Hepatocyte (in vitro differentiated cells): Measurements from ENCODE around the gene TOMM5. TPM values are rescaled to one million over a fixed set of nuclear protein-coding genes. Genes with fewer than 3 reads are reported as not detected.

Source experiments
- DNase-seq: peaks from one replicate; pipeline ENCODE4 v3.0.0-alpha.2; 2016; ENCODE audit warnings: low spot score
- H2AFZ ChIP-seq: fragments of 200-600 bp; sonication (generic); 2 replicates; pipeline ENCODE4 v1.6.0; 2016; ENCODE audit warnings: antibody characterized with exemption, mild to moderate bottlenecking
- H3K27ac ChIP-seq: fragments of 200-600 bp; sonication (generic); 2 replicates; pipeline ENCODE4 v1.5.1; 2016; ENCODE audit warnings: mild to moderate bottlenecking
- H3K27me3 ChIP-seq: fragments of 200-600 bp; sonication (generic); 2 replicates; pipeline ENCODE4 v1.6.1; 2016
- H3K36me3 ChIP-seq: fragments of 200-600 bp; sonication (generic); replicated peaks from 2 replicates; pipeline ENCODE4 v1.5.1; 2016; ENCODE audit warnings: low read depth; ENCODE audit not compliant: insufficient read depth
- H3K4me1 ChIP-seq: fragments of 200-600 bp; sonication (generic); 2 replicates; pipeline ENCODE4 v1.5.1; 2016; ENCODE audit warnings: mild to moderate bottlenecking, moderate library complexity; ENCODE audit not compliant: insufficient read depth
- H3K4me2 ChIP-seq: fragments of 200-600 bp; sonication (generic); 2 replicates; pipeline ENCODE4 v1.6.0; 2016
- H3K4me3 ChIP-seq: fragments of 200-600 bp; sonication (generic); 2 replicates; pipeline ENCODE4 v1.5.1; 2016; ENCODE audit warnings: mild to moderate bottlenecking
- H3K79me2 ChIP-seq: fragments of 200-600 bp; sonication (generic); 2 replicates; pipeline ENCODE4 v1.6.0; 2017; ENCODE audit warnings: mild to moderate bottlenecking
- H3K9me2 ChIP-seq: fragments of 200-600 bp; sonication (generic); replicated peaks from 2 replicates; pipeline ENCODE4 v1.6.0; 2017; ENCODE audit warnings: mild to moderate bottlenecking; ENCODE audit not compliant: insufficient read depth
- H3K9me3 ChIP-seq: fragments of 200-600 bp; sonication (generic); 2 replicates; pipeline ENCODE4 v1.5.1; 2016; ENCODE audit warnings: low read depth, mild to moderate bottlenecking
- H4K20me1 ChIP-seq: fragments of 200-600 bp; sonication (generic); 2 replicates; pipeline ENCODE4 v1.6.0; 2016; ENCODE audit warnings: mild to moderate bottlenecking; ENCODE audit not compliant: insufficient read depth, poor library complexity, severe bottlenecking
- EZH2 ChIP-seq: fragments of 200-600 bp; sonication (generic); IDR thresholded peaks from 2 replicates; pipeline ENCODE4 v1.6.1; 2016; ENCODE audit warnings: antibody characterized with exemption, mild to moderate bottlenecking, borderline replicate concordance
- EZH2phosphoT487 ChIP-seq: fragments of 200-600 bp; sonication (generic); IDR thresholded peaks from one replicate; pipeline ENCODE4 v1.6.1; 2018; ENCODE audit warnings: antibody characterized with exemption, mild to moderate bottlenecking, low read depth, moderate library complexity; ENCODE audit not compliant: unreplicated experiment, severe bottlenecking
- WGBS: methylation state at CpG from one replicate; pipeline ENCODE4 v1.1.6; 2016; ENCODE audit warnings: low lambda C conversion rate; ENCODE audit errors: missing lambda C conversion rate; 5-methylcytosine and 5-hydroxymethylcytosine counted together
- polyA plus RNA-seq: library from polyadenylated mRNA; unstranded; fragments of >200 nt; fragmentation: Nextera tagmentation; extraction: Ambion mirVana; gene quantifications from 2 replicates; pipeline ENCODE4 v1.2.1, GENCODE V29; 2016
- total RNA-seq: library from RNA; depleted of rRNA; stranded (reverse); fragments of >200 nt; gene quantifications from 2 replicates; pipeline ENCODE4 v1.2.3, GENCODE V29; 2014
- TF ChIP-seq, protein P1 (sequence below): fragments of 200-600 bp; sonication (generic); IDR thresholded peaks from 2 replicates; pipeline ENCODE4 v1.5.1; 2016; ENCODE audit warnings: antibody characterized with exemption, mild to moderate bottlenecking; ENCODE audit not compliant: poor library complexity

The TOMM5 gene
- total and polyA plus RNA-seq, 2 experiments from 2014 or later = 187 to 283 TPM

DNA sequence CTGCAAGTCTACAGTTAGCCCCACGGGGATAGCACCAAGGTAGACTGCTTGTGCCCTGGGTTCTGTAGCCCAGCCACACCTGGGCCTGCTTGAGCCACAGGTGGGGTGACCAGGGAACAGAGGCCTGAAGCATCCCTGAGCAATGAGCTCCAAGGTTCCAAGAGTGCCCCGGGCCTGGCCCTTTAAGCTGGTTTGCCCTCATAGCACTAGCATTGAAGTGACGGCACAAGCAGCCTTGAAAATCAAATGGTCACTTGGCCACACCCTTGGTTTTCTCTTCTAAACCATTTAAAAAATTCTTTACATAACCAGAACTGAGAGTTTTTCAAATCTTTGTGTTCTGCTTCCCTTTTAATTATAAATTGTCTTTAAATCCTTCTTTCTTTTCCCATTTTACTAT is 40.9 kb downstream of the TOMM5 start:
- WGBS = 79% methylated on average over 3 of the region's 3 CpGs
- Histone ChIP-seq H3K9me2 (no peaks in the 10 kb centered on the region), H3K9me3 (no peaks in the 10 kb centered on the region), H3K4me1 (no peaks in the 10 kb centered on the region), H3K79me2 (no peaks in the 10 kb centered on the region), H3K27me3 (no peaks in the 10 kb centered on the region), H3K4me2 (no peak overlapping the region), H4K20me1 (no peaks in the 10 kb centered on the region), H3K4me3 (no peak overlapping the region), H3K36me3 (no peaks in the 10 kb centered on the region), H3K27ac (no peak overlapping the region), H2AFZ (no peak overlapping the region)
- no peak for DNase-seq
- TF ChIP-seq EZH2phosphoT487 (no peak), EZH2 (no peak)
- TF ChIP-seq, protein P1, sequence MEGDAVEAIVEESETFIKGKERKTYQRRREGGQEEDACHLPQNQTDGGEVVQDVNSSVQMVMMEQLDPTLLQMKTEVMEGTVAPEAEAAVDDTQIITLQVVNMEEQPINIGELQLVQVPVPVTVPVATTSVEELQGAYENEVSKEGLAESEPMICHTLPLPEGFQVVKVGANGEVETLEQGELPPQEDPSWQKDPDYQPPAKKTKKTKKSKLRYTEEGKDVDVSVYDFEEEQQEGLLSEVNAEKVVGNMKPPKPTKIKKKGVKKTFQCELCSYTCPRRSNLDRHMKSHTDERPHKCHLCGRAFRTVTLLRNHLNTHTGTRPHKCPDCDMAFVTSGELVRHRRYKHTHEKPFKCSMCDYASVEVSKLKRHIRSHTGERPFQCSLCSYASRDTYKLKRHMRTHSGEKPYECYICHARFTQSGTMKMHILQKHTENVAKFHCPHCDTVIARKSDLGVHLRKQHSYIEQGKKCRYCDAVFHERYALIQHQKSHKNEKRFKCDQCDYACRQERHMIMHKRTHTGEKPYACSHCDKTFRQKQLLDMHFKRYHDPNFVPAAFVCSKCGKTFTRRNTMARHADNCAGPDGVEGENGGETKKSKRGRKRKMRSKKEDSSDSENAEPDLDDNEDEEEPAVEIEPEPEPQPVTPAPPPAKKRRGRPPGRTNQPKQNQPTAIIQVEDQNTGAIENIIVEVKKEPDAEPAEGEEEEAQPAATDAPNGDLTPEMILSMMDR = no peak

DNA sequence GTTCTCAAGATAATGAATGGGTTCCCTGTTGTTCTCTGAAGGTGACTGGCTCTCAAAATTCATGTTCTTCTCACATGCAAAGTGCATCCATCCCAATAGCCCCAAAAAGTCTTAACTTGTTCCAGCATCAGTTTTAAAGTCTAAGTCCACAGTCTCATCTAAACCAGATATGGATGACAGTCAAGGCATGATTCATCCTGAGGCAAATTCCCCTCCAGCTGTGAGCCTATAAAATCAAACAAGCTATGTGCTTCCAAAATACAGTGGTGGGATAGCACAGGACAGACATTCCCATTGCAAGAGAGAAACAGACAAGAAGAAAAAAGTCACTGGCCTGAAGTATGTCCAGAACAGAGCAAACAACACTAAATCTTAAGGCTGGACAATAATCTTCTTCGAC is 41.6 kb downstream of the TOMM5 start:
- Histone ChIP-seq H3K27me3 (no peaks in the 10 kb centered on the region), H3K4me3 (no peak overlapping the region), H3K79me2 (no peaks in the 10 kb centered on the region), H3K36me3 (no peaks in the 10 kb centered on the region), H3K4me2 (no peak overlapping the region), H3K9me2 (no peaks in the 10 kb centered on the region), H3K4me1 (no peaks in the 10 kb centered on the region), H2AFZ (no peak overlapping the region), H3K9me3 (no peaks in the 10 kb centered on the region), H4K20me1 (no peaks in the 10 kb centered on the region), H3K27ac (no peak overlapping the region)
- no peak for DNase-seq
- TF ChIP-seq, protein P1 = no peak
- TF ChIP-seq EZH2phosphoT487 = no peak
- no peak for TF ChIP-seq EZH2
- WGBS = 91% methylated on average over 1 of the region's 1 CpG

GRCh38 chr9:37549527-37549926 is 42.9 kb downstream of the TOMM5 start:
- Histone ChIP-seq H4K20me1 (no peaks in the 10 kb centered on the region), H3K9me3 (no peaks in the 10 kb centered on the region), H3K27ac (no peak overlapping the region), H3K4me2 (no peak overlapping the region), H2AFZ (no peak overlapping the region), H3K4me3 (no peak overlapping the region), H3K9me2 (no peaks in the 10 kb centered on the region), H3K79me2 (no peaks in the 10 kb centered on the region), H3K27me3 (no peaks in the 10 kb centered on the region), H3K4me1 (no peaks in the 10 kb centered on the region), H3K36me3 (no peaks in the 10 kb centered on the region)
- no peak for DNase-seq
- TF ChIP-seq, protein P1 = no peak
- no peak for TF ChIP-seq EZH2
- no peak for TF ChIP-seq EZH2phosphoT487

GRCh38 chr9:37547328-37547878 is 45.0 kb downstream of the TOMM5 start:
- TF ChIP-seq EZH2 = no peak
- TF ChIP-seq EZH2phosphoT487 = no peak
- TF ChIP-seq, protein P1 = no peak
- Histone ChIP-seq H3K4me3 (no peak overlapping the region), H2AFZ (no peak overlapping the region), H3K27ac (no peak overlapping the region), H4K20me1 (no peaks in the 10 kb centered on the region), H3K4me1 (no peaks in the 10 kb centered on the region), H3K9me2 (no peaks in the 10 kb centered on the region), H3K27me3 (no peaks in the 10 kb centered on the region), H3K9me3 (no peaks in the 10 kb centered on the region), H3K36me3 (no peaks in the 10 kb centered on the region), H3K4me2 (no peak overlapping the region), H3K79me2 (no peaks in the 10 kb centered on the region)
- no peak for DNase-seq
- WGBS = 94% methylated on average over 5 of the region's 5 CpGs
